Erythroblast (primary cell): Measurements from ENCODE around the gene ATP6V0B.

Source experiments
- GATA1 ChIP-seq: IDR thresholded peaks from 2 replicates; pipeline ENCODE4 v1.6.1; 2011; ENCODE audit warnings: low read depth, mild to moderate bottlenecking, control low read depth, low read length, moderate library complexity
- POLR2A ChIP-seq: IDR thresholded peaks from 2 replicates; pipeline ENCODE4 v1.6.1; 2011; ENCODE audit warnings: mild to moderate bottlenecking, low read length

GRCh38 chr1:43984855-43985254 is 10.1 kb downstream of the ATP6V0B start:
- TF ChIP-seq POLR2A (no peak), GATA1 (no peak)
